Natural killer cell (primary cell): Measurements from ENCODE around the gene BCAS1. TPM values are rescaled to one million over a fixed set of nuclear protein-coding genes. Genes with fewer than 3 reads are reported as not detected.

Experiments
- ATAC-seq, 3 donors: fragments of 150-1000 bp in 2 of 3; fragments of 200-7000 bp in 1 of 3; cut with Tn5 transposase; 1 replicate in 1 of 3; 2 replicates in 2 of 3; pipeline ENCODE4 v1.10.0; 2021; ENCODE audit warnings: mild to moderate bottlenecking in 2 of 3, moderate library complexity in 2 of 3
- DNase-seq, 2 donors: peaks; one replicate each; pipeline versions ENCODE4 v3.0.0 to v3.0.0-alpha.2; 2013 to 2021; ENCODE audit warnings: mixed read lengths in 1 of 2
- H3K27ac ChIP-seq: one replicate; pipeline ENCODE4 v1.5.1; 2013; ENCODE audit warnings: mild to moderate bottlenecking, low read length
- H3K27me3 ChIP-seq: one replicate; pipeline ENCODE4 v1.6.1; 2013; ENCODE audit warnings: low read length; ENCODE audit not compliant: control insufficient read depth, insufficient read depth
- H3K36me3 ChIP-seq: one replicate; pipeline ENCODE4 v1.6.1; 2013; ENCODE audit warnings: low read length; ENCODE audit not compliant: control insufficient read depth, insufficient read depth
- H3K4me1 ChIP-seq: one replicate; pipeline ENCODE4 v1.6.1; 2013; ENCODE audit warnings: low read length; ENCODE audit not compliant: control insufficient read depth, insufficient read depth
- H3K4me3 ChIP-seq: one replicate; pipeline ENCODE4 v1.5.1; 2013; ENCODE audit warnings: low read length
- H3K9me3 ChIP-seq: one replicate; pipeline ENCODE4 v1.6.1; 2013; ENCODE audit warnings: low read length; ENCODE audit not compliant: control insufficient read depth, insufficient read depth
- H3K27ac Mint-ChIP-seq, 2 donors: one replicate each; pipeline ENCODE4 v1.8.0; 2022; ENCODE audit warnings: mild to moderate bottlenecking in 2 of 2, mixed read lengths in 2 of 2, moderate library complexity in 1 of 2
- H3K27me3 Mint-ChIP-seq, 2 donors: one replicate each; pipeline ENCODE4 v1.8.0; 2022; ENCODE audit warnings: low read depth in 2 of 2, mixed read lengths in 2 of 2
- H3K36me3 Mint-ChIP-seq: one replicate; pipeline ENCODE4 v1.8.0; 2022; ENCODE audit warnings: mixed read lengths
- H3K4me1 Mint-ChIP-seq, 2 donors: one replicate each; pipeline ENCODE4 v1.8.0; 2022; ENCODE audit warnings: mixed read lengths in 2 of 2
- H3K4me3 Mint-ChIP-seq: one replicate; pipeline ENCODE4 v1.8.0; 2022; ENCODE audit warnings: mild to moderate bottlenecking, moderate library complexity, mixed read lengths
- H3K9me3 Mint-ChIP-seq, 2 donors: one replicate each; pipeline ENCODE4 v1.8.0; 2022; ENCODE audit warnings: mixed read lengths in 2 of 2
- WGBS: methylation state at CpG from one replicate; pipeline ENCODE4 v1.1.7; 2013; ENCODE audit warnings: missing lambda C conversion rate; ENCODE audit not compliant: insufficient coverage; 5-methylcytosine and 5-hydroxymethylcytosine counted together
- intact Hi-C: fragments of 100-400 bp; cut with micrococcal nuclease; formaldehyde crosslinking; loops from one replicate; pipeline ENCODE4 v1.14.2; 2022
- total RNA-seq, 4 donors: library from RNA; stranded (reverse); fragments of 120-200 nt in 1 of 4; gene quantifications; one replicate each; pipeline versions ENCODE4 v1.2.3 to v1.2.4, GENCODE V29; 2013 to 2022
- TF ChIP-seq, protein P1 (sequence below): fragments of 200-600 bp; IDR thresholded peaks from one replicate; pipeline ENCODE4 v1.8.0; 2022; ENCODE audit warnings: antibody characterized with exemption

The BCAS1 gene
- total RNA-seq, 3 donors from 2014 or later (not counting 1 experiment from before 2014, with no cell fraction given) = 0.31 to 1.2 (median 0.68) TPM

DNA sequence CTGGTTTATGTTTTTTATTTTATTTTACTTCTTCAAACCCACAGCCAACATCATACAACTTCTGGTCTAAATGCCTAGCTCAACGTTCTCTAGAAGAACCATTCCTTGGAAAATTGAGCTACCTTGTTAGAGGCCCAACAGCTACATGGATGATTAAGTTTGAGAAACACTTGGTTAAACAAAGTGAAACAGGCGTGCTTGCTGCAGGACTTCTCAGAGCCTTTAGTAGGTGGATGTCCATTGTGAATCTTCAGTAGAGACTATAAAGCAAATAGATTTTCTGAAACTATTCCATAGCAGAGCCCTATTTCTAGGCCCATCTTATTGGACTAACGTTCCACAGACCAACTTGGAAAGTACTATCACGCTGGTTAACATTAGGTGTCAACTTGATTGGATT lies 51.3 kb downstream of the BCAS1 start:
- H3K27ac ChIP-seq = no peak overlapping the region
- peaks cover 8 to 9% of the 10 kb centered on the region in 2 donors for H3K4me1 Mint-ChIP-seq
- H3K27me3 Mint-ChIP-seq = peaks cover 1 to 3% of the 10 kb centered on the region in 2 donors
- no peaks in the 10 kb centered on the region for H3K4me1 ChIP-seq
- WGBS = 94% methylated on average over 4 of the region's 4 CpGs
- H3K27me3 ChIP-seq = no peaks in the 10 kb centered on the region
- no peak overlapping the region for H3K4me3 ChIP-seq
- DNase-seq (no peak), ATAC-seq (no peak)
- intact Hi-C loops = no loop called here
- H3K9me3 ChIP-seq = no peaks in the 10 kb centered on the region
- H3K4me3 Mint-ChIP-seq = no peak overlapping the region
- H3K36me3 ChIP-seq = no peaks in the 10 kb centered on the region
- H3K27ac Mint-ChIP-seq = no peak overlapping the region
- H3K9me3 Mint-ChIP-seq = no peaks in the 10 kb centered on the region
- TF ChIP-seq, protein P1, sequence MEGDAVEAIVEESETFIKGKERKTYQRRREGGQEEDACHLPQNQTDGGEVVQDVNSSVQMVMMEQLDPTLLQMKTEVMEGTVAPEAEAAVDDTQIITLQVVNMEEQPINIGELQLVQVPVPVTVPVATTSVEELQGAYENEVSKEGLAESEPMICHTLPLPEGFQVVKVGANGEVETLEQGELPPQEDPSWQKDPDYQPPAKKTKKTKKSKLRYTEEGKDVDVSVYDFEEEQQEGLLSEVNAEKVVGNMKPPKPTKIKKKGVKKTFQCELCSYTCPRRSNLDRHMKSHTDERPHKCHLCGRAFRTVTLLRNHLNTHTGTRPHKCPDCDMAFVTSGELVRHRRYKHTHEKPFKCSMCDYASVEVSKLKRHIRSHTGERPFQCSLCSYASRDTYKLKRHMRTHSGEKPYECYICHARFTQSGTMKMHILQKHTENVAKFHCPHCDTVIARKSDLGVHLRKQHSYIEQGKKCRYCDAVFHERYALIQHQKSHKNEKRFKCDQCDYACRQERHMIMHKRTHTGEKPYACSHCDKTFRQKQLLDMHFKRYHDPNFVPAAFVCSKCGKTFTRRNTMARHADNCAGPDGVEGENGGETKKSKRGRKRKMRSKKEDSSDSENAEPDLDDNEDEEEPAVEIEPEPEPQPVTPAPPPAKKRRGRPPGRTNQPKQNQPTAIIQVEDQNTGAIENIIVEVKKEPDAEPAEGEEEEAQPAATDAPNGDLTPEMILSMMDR = no peak
- H3K36me3 Mint-ChIP-seq = no peaks in the 10 kb centered on the region

DNA sequence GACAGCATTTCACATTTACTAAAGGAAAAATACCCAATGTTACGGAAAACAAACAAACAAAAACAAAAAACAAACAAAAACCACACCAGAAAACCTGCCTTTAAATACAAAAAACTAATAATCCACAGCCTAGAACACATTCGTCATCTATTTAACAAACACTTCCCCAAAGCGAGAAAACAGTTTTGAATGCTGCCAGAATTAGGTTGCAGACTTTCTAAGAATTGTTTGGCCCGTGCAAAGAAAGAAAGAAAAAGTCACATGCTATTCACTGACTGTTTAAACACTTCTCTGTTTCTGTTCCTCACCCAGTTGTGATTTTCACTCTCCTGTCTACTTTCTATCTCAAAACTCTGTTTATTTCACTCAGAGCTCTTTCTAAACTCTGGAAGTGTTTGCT lies 52.5 kb downstream of the BCAS1 start:
- TF ChIP-seq, protein P1 = no peak
- no peak overlapping the region for H3K27ac ChIP-seq
- 24% methylated on average over 4 of the region's 4 CpGs for WGBS
- H3K27me3 ChIP-seq = no peaks in the 10 kb centered on the region
- Mint-ChIP-seq H3K9me3 (no peaks in the 10 kb centered on the region), H3K4me3 (no peak overlapping the region), H3K4me1 (peaks cover 8 to 9% of the 10 kb centered on the region in 2 donors), H3K36me3 (no peaks in the 10 kb centered on the region), H3K27ac (peak overlapping the region in 1 of 2 donors; percentile 18), H3K27me3 (peaks cover 0 to 2% of the 10 kb centered on the region in 2 donors)
- ATAC-seq = no peak
- H3K9me3 ChIP-seq = no peaks in the 10 kb centered on the region
- no peak for DNase-seq
- H3K4me1 ChIP-seq = no peaks in the 10 kb centered on the region
- H3K4me3 ChIP-seq = no peak overlapping the region
- intact Hi-C loops = no loop called here
- no peaks in the 10 kb centered on the region for H3K36me3 ChIP-seq

DNA sequence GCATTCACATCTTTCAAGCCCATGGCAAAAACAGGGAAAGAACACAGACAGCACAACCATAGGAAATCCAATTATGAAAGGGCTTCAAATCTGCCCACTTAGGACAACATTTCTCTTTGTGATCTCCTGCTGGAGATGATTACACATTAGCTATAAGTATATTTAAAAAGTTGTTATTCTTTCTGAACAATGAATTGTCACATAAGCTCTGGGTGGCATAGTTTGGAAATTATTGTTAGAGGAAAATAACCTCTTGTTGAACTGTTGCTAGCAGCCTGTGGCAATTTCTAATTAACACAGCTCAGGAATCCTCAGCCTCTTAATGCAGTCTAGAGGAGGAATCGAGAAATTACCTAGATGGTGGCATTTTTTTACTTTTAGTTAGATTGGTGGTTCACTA lies 54.9 kb downstream of the BCAS1 start:
- Mint-ChIP-seq H3K27me3 (peaks cover 0 to 2% of the 10 kb centered on the region in 2 donors), H3K9me3 (no peaks in the 10 kb centered on the region), H3K4me1 (peaks cover 8 to 9% of the 10 kb centered on the region in 2 donors), H3K36me3 (no peaks in the 10 kb centered on the region), H3K27ac (no peak overlapping the region), H3K4me3 (no peak overlapping the region)
- no peak overlapping the region for H3K27ac ChIP-seq
- DNase-seq = no peak
- no peaks in the 10 kb centered on the region for H3K36me3 ChIP-seq
- H3K27me3 ChIP-seq = no peaks in the 10 kb centered on the region
- no peaks in the 10 kb centered on the region for H3K9me3 ChIP-seq
- H3K4me3 ChIP-seq = no peak overlapping the region
- TF ChIP-seq, protein P1 = no peak
- WGBS = no CpG with 5 or more reads among the region's 1 CpG
- intact Hi-C loops = no loop called here
- no peak for ATAC-seq
- H3K4me1 ChIP-seq = no peaks in the 10 kb centered on the region

DNA sequence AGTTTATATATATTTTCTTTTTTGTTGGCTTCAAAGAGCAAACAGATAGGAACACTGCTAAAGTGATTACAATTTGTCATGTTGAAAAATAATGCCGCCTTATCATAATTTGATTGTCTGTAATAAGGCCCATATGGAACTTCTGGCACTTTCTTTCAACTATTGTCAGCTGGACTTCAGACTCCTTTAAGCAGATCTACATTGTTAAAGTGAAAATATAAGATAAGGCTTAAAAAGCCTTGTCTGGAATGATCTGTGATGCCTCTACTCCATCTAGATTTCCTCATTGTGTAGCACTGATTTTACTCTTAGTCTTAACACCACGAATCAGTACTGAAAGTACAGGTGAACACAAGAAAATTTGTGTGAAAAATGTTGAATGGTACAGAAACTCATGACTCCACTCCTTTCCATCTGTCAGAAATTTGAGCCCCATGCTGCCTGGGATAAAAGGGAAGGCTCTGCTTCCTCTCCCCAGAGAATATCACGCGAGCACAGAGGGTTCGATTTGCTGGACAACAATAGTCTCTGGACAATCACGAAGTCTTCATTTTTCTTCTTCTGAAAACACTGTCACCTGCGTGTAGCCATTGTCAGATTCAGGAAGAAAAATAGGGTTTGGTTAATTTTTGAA lies 56.0 kb downstream of the BCAS1 start:
- 90% methylated on average over 6 of the region's 7 CpGs for WGBS
- peaks cover 8 to 9% of the 10 kb centered on the region in 2 donors for H3K4me1 Mint-ChIP-seq
- TF ChIP-seq, protein P1 = no peak

More for the DNA sequence above, 56.0 kb downstream of the BCAS1 start:
- ATAC-seq (no peak), DNase-seq (no peak)
- H3K36me3 Mint-ChIP-seq = no peaks in the 10 kb centered on the region
- H3K9me3 Mint-ChIP-seq = no peaks in the 10 kb centered on the region
- no peak overlapping the region for H3K27ac ChIP-seq
- intact Hi-C loops = no loop called here
- H3K9me3 ChIP-seq = no peaks in the 10 kb centered on the region
- no peaks in the 10 kb centered on the region for H3K27me3 ChIP-seq
- H3K4me3 Mint-ChIP-seq = no peak overlapping the region
- no peak overlapping the region for H3K4me3 ChIP-seq
- H3K27me3 Mint-ChIP-seq = peaks cover 7 to 8% of the 10 kb centered on the region in 2 donors
- H3K27ac Mint-ChIP-seq = no peak overlapping the region
- H3K36me3 ChIP-seq = no peaks in the 10 kb centered on the region
- H3K4me1 ChIP-seq = no peaks in the 10 kb centered on the region
